22Rv1 (cell line): Measurements from ENCODE around the gene TIAM2.

ENCODE experiments used
- CTCF ChIP-seq: fragments of 450-650 bp; IDR thresholded peaks from 2 replicates; pipeline ENCODE4 v1.5.1; 2017; ENCODE audit warnings: mild to moderate bottlenecking
- ZFX ChIP-seq: fragments of 450-650 bp; IDR thresholded peaks from 2 replicates; pipeline ENCODE4 v1.6.1; 2017; ENCODE audit warnings: antibody characterized with exemption, borderline replicate concordance

- no peak for TF ChIP-seq CTCF
- no peak for TF ChIP-seq ZFX
Observed at GRCh38 chr6:155274533-155274932, 279.4 kb downstream of the TIAM2 start.
